ENCODE data around the gene FGF12.

Gene FGF12

DNA sequence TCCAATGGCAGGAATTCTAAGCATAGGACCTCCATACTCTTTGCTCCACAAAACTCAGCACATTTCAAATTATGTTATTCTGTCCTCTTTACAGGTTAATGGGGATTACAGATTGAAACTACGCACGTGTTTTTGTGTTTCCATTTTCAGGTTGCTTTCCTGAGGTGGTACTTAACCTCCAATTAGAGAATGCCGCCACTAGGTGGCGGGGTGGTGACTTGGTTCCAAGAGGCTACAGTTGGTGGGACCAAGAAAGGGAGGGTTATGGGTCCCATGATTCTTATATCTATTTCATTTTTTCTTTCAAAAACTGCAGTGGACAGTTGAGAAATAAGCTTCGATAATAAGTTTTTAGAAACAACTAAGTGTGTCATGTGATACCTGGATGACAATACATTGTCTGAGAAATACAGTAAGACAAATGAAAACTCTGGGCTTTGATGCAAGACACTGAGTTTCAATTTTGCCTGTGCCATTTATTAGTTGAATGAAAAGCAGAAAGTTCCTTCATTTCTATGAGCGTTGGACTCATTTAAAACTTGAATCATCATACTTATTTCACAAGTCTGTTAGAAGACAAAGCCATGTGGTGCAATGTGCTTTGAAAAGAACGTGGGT lies 539.0 kb downstream of the FGF12 start:
- no peak overlapping the region for H2AK5ac ChIP-seq (ENCODE audit: low read length, severe bottlenecking)
- H3K27ac ChIP-seq (ENCODE audit: low read length, poor library complexity, severe bottlenecking) = no peak overlapping the region
- no peak overlapping the region for H2BK120ac ChIP-seq (ENCODE audit: low read depth, low read length)
- no peak overlapping the region for H3K18ac ChIP-seq (ENCODE audit: low read depth in 1 of 2, low read length in 2 of 2)
- WGBS = 21% methylated on average over 4 of the region's 7 CpGs
- no peak overlapping the region for H3K4ac ChIP-seq (ENCODE audit: low read depth in 1 of 2, low read length in 2 of 2)
- no peak overlapping the region for H2BK15ac ChIP-seq (ENCODE audit: low read depth, poor library complexity, severe bottlenecking)
- no peak overlapping the region for H2BK12ac ChIP-seq (ENCODE audit: low read length in 2 of 2)
- H3K23ac ChIP-seq (ENCODE audit: low read length in 2 of 2) = no peak overlapping the region
- peak; percentile 38 for DNase-seq
- no peak overlapping the region for H2BK5ac ChIP-seq (ENCODE audit: low read depth, low read length, poor library complexity, severe bottlenecking)
- no peaks in the 10 kb centered on the region for H3K27me3 ChIP-seq (ENCODE audit: control insufficient read depth in 1 of 2, insufficient read depth in 1 of 2, low read length in 2 of 2)
- H3K79me1 ChIP-seq (replicated peaks; ENCODE audit: low read length, poor library complexity, severe bottlenecking) = no peaks in the 10 kb centered on the region
- H3K4me1 ChIP-seq (ENCODE audit: control insufficient read depth, insufficient read depth, low read depth, low read length) = no peaks in the 10 kb centered on the region
- no peak overlapping the region for H3K4me2 ChIP-seq (ENCODE audit: low read length, poor library complexity, severe bottlenecking)
- H4K91ac ChIP-seq (ENCODE audit: low read length) = no peak overlapping the region
- H3K9ac ChIP-seq (ENCODE audit: low read length) = no peak overlapping the region
- H3K14ac ChIP-seq (ENCODE audit: low read length in 2 of 2) = no peak overlapping the region
- H3K36me3 ChIP-seq (ENCODE audit: control insufficient read depth in 1 of 2, insufficient read depth in 2 of 2, low read depth in 1 of 2, low read length in 2 of 2) = no peaks in the 10 kb centered on the region
- no peak overlapping the region for H2AFZ ChIP-seq (ENCODE audit: low read depth, low read length)
- no peak overlapping the region for H3K4me3 ChIP-seq (ENCODE audit: insufficient read depth in 1 of 2, low read depth in 1 of 2, low read length in 2 of 2)
- H4K8ac ChIP-seq (ENCODE audit: low read length) = no peak overlapping the region
- H3K9me3 ChIP-seq (ENCODE audit: control insufficient read depth, low read length) = no peaks in the 10 kb centered on the region

DNA sequence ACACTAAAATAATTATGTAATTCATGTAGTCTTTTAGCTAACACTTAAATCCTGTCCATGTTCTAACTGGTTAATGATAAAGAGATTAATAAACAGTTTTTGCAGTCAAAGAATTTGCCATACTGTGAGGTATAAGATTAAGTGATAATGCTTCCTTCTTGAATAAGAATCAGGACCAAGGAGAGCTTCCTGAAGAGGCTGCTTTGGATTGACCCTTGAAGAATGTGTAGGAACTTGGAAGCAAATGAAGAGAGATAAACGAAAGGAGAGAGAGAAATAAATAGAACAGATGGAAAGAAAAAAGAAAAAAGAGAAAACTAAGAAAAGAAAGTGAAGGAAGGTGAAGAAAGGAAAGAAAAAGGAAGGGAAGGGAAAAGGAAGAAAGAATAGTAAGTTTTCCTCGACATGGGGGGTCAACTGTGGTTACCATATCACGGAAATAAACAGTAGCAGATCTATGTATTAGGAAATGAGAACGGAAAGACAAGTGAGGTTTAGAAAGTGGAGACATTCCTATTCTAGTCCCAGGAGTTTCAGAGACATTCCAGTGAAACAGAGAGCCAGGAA lies 539.8 kb downstream of the FGF12 start:
- Histone ChIP-seq H3K27me3 (ENCODE audit: control insufficient read depth in 1 of 2, insufficient read depth in 1 of 2, low read length in 2 of 2) (no peaks in the 10 kb centered on the region), H2AFZ (ENCODE audit: low read depth, low read length) (no peak overlapping the region), H3K9me3 (ENCODE audit: control insufficient read depth, low read length) (no peaks in the 10 kb centered on the region), H2BK15ac (ENCODE audit: low read depth, poor library complexity, severe bottlenecking) (no peak overlapping the region), H3K27ac (ENCODE audit: low read length, poor library complexity, severe bottlenecking) (no peak overlapping the region), H3K4me1 (ENCODE audit: control insufficient read depth, insufficient read depth, low read depth, low read length) (no peaks in the 10 kb centered on the region), H4K8ac (ENCODE audit: low read length) (no peak overlapping the region), H2AK5ac (ENCODE audit: low read length, severe bottlenecking) (no peak overlapping the region), H3K14ac (ENCODE audit: low read length in 2 of 2) (no peak overlapping the region), H3K79me1 (replicated peaks; ENCODE audit: low read length, poor library complexity, severe bottlenecking) (no peaks in the 10 kb centered on the region), H3K18ac (ENCODE audit: low read depth in 1 of 2, low read length in 2 of 2) (no peak overlapping the region), H2BK5ac (ENCODE audit: low read depth, low read length, poor library complexity, severe bottlenecking) (no peak overlapping the region), H3K4me2 (ENCODE audit: low read length, poor library complexity, severe bottlenecking) (no peak overlapping the region), H2BK120ac (ENCODE audit: low read depth, low read length) (no peak overlapping the region), H4K91ac (ENCODE audit: low read length) (no peak overlapping the region), H3K23ac (ENCODE audit: low read length in 2 of 2) (no peak overlapping the region), H3K4ac (ENCODE audit: low read depth in 1 of 2, low read length in 2 of 2) (no peak overlapping the region), H3K9ac (ENCODE audit: low read length) (no peak overlapping the region), H3K36me3 (ENCODE audit: control insufficient read depth in 1 of 2, insufficient read depth in 2 of 2, low read depth in 1 of 2, low read length in 2 of 2) (no peaks in the 10 kb centered on the region), H3K4me3 (ENCODE audit: insufficient read depth in 1 of 2, low read depth in 1 of 2, low read length in 2 of 2) (no peak overlapping the region), H2BK12ac (ENCODE audit: low read length in 2 of 2) (no peak overlapping the region)
- no peak for DNase-seq
- 64% methylated on average over 4 of the region's 4 CpGs for WGBS

DNA sequence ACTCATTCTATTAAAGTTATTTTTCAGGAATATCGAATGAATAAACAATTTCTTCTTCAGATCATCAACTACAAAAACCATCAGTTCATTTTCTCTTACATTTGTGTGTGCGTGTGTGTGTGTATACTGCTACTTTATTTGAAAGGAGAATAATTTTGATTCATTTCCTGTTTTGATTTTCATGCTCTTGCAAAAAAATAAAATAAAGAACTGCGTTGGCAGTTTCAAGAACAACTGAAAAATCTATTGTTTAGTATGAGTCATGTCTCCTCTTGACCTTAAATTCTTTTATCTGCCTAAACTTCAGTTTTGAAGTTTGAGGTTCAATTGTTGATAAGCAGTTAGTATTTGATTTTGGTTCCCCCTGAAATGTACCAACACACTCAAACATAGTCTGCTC lies 540.8 kb downstream of the FGF12 start:
- no peaks in the 10 kb centered on the region for H3K9me3 ChIP-seq (ENCODE audit: control insufficient read depth, low read length)
- H3K36me3 ChIP-seq (ENCODE audit: control insufficient read depth in 1 of 2, insufficient read depth in 2 of 2, low read depth in 1 of 2, low read length in 2 of 2) = no peaks in the 10 kb centered on the region
- no peak overlapping the region for H2BK12ac ChIP-seq (ENCODE audit: low read length in 2 of 2)
- H3K18ac ChIP-seq (ENCODE audit: low read depth in 1 of 2, low read length in 2 of 2) = no peak overlapping the region
- H2AFZ ChIP-seq (ENCODE audit: low read depth, low read length) = no peak overlapping the region
- no peak overlapping the region for H3K4me2 ChIP-seq (ENCODE audit: low read length, poor library complexity, severe bottlenecking)
- no peaks in the 10 kb centered on the region for H3K79me1 ChIP-seq (replicated peaks; ENCODE audit: low read length, poor library complexity, severe bottlenecking)
- H2BK5ac ChIP-seq (ENCODE audit: low read depth, low read length, poor library complexity, severe bottlenecking) = no peak overlapping the region
- WGBS = no CpG with 5 or more reads among the region's 3 CpGs
- H3K27me3 ChIP-seq (ENCODE audit: control insufficient read depth in 1 of 2, insufficient read depth in 1 of 2, low read length in 2 of 2) = no peaks in the 10 kb centered on the region
- no peak overlapping the region for H3K4me3 ChIP-seq (ENCODE audit: insufficient read depth in 1 of 2, low read depth in 1 of 2, low read length in 2 of 2)
- H4K8ac ChIP-seq (ENCODE audit: low read length) = no peak overlapping the region
- no peak overlapping the region for H3K23ac ChIP-seq (ENCODE audit: low read length in 2 of 2)
- no peaks in the 10 kb centered on the region for H3K4me1 ChIP-seq (ENCODE audit: control insufficient read depth, insufficient read depth, low read depth, low read length)
- H2AK5ac ChIP-seq (ENCODE audit: low read length, severe bottlenecking) = no peak overlapping the region
- no peak overlapping the region for H2BK120ac ChIP-seq (ENCODE audit: low read depth, low read length)
- H3K9ac ChIP-seq (ENCODE audit: low read length) = no peak overlapping the region
- H3K14ac ChIP-seq (ENCODE audit: low read length in 2 of 2) = no peak overlapping the region
- no peak for DNase-seq
- H4K91ac ChIP-seq (ENCODE audit: low read length) = no peak overlapping the region
- no peak overlapping the region for H3K27ac ChIP-seq (ENCODE audit: low read length, poor library complexity, severe bottlenecking)
- no peak overlapping the region for H2BK15ac ChIP-seq (ENCODE audit: low read depth, poor library complexity, severe bottlenecking)
- no peak overlapping the region for H3K4ac ChIP-seq (ENCODE audit: low read depth in 1 of 2, low read length in 2 of 2)

DNA sequence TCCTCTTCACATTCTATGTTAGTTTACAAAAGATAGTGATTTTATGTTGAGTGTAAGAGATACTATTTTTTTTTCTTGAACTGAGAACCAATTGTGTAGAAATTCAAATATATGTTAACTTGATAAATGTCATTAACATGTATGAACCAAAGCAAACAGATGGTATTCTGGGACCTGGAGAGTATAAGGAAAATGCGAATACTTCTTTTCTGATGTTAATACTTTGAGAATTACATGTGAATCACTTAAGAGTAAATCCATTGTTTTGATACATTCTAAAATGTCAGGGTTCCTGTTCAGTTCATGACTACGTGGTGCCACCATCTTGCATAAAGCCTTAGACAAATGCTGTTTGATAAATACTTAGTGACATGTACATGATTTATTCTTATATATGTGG lies 541.3 kb downstream of the FGF12 start:
- Histone ChIP-seq H2BK120ac (ENCODE audit: low read depth, low read length) (no peak overlapping the region), H3K27me3 (ENCODE audit: control insufficient read depth in 1 of 2, insufficient read depth in 1 of 2, low read length in 2 of 2) (no peaks in the 10 kb centered on the region), H3K4ac (ENCODE audit: low read depth in 1 of 2, low read length in 2 of 2) (no peak overlapping the region)

More for the DNA sequence above, 541.3 kb downstream of the FGF12 start:
- Histone ChIP-seq H3K9me3 (ENCODE audit: control insufficient read depth, low read length) (no peaks in the 10 kb centered on the region), H4K91ac (ENCODE audit: low read length) (no peak overlapping the region), H3K4me1 (ENCODE audit: control insufficient read depth, insufficient read depth, low read depth, low read length) (no peaks in the 10 kb centered on the region), H3K4me3 (ENCODE audit: insufficient read depth in 1 of 2, low read depth in 1 of 2, low read length in 2 of 2) (no peak overlapping the region), H2AFZ (ENCODE audit: low read depth, low read length) (no peak overlapping the region), H4K8ac (ENCODE audit: low read length) (no peak overlapping the region), H3K9ac (ENCODE audit: low read length) (no peak overlapping the region), H3K79me1 (replicated peaks; ENCODE audit: low read length, poor library complexity, severe bottlenecking) (no peaks in the 10 kb centered on the region), H2BK15ac (ENCODE audit: low read depth, poor library complexity, severe bottlenecking) (no peak overlapping the region), H3K18ac (ENCODE audit: low read depth in 1 of 2, low read length in 2 of 2) (no peak overlapping the region), H3K23ac (ENCODE audit: low read length in 2 of 2) (no peak overlapping the region), H2AK5ac (ENCODE audit: low read length, severe bottlenecking) (no peak overlapping the region), H3K4me2 (ENCODE audit: low read length, poor library complexity, severe bottlenecking) (no peak overlapping the region), H3K36me3 (ENCODE audit: control insufficient read depth in 1 of 2, insufficient read depth in 2 of 2, low read depth in 1 of 2, low read length in 2 of 2) (no peaks in the 10 kb centered on the region), H3K14ac (ENCODE audit: low read length in 2 of 2) (no peak overlapping the region), H2BK12ac (ENCODE audit: low read length in 2 of 2) (no peak overlapping the region), H3K27ac (ENCODE audit: low read length, poor library complexity, severe bottlenecking) (no peak overlapping the region), H2BK5ac (ENCODE audit: low read depth, low read length, poor library complexity, severe bottlenecking) (no peak overlapping the region)
- no CpG with 5 or more reads among the region's 2 CpGs for WGBS
- no peak for DNase-seq
